ENCODE results near the gene SLC36A2.

The SLC36A2 gene

GRCh38 chr5:151281001-151281639 lies 66.2 kb downstream of the SLC36A2 start:
- no peak for DNase-seq

DNA sequence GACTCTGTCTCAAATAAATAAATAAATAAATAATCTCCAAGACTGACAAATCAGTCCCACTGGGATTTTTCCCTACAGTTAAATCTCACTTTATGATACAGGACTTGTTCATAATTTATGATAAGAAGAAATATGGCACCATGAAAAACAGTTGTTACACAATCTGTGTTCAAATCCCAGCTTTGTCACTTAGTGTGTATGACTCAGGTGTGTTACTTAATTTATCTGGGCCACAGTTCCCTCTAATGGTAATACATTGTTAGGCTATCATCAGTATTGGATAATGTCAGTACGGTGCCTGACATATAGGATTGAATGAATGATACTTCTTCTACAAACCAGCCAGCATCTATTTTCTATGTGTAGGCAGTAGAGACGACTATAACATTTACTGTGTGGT lies 66.9 kb downstream of the SLC36A2 start:
- no peak for DNase-seq

- no peak for DNase-seq
Measured at GRCh38 chr5:151278845-151279244, 68.5 kb downstream of the SLC36A2 start.

DNA sequence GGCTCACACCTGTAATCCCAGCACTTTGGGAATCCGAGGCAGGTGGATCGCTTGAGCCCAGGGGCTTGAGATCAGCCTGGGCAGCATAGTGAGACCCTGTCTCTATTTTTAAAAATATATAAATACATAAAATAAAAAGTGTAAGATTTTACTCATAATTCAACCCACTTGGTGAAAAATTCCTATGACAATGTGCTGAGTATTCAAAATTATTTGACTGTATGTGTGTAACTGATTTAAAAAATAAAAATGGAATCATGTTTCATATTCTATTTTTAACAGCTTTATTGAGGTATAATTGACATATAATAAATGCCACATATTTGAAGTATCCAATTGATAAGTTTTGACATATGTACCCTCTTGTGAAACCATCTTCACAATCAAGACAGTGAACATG lies 71.6 kb downstream of the SLC36A2 start:
- DNase-seq, result no peak

DNA sequence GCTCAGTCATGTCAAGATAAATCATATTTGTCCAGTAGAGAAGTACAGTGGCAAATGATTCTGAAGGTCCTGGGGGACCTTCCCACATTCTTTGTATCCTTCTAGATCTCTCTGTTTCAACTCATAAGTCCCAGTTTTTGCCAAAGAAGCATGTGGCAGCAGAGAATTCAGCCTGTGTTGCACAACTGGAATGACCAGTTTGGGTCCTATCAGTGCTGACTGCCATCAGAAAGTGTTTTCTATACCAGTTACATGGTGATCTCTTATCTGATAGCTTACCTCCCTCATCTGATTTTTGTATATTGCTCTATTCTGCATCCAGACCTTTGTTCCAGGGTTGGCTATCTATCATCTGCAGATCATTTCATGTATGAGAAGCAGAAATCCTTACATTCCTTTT lies 72.7 kb downstream of the SLC36A2 start:
- DNase-seq, result no peak

DNA sequence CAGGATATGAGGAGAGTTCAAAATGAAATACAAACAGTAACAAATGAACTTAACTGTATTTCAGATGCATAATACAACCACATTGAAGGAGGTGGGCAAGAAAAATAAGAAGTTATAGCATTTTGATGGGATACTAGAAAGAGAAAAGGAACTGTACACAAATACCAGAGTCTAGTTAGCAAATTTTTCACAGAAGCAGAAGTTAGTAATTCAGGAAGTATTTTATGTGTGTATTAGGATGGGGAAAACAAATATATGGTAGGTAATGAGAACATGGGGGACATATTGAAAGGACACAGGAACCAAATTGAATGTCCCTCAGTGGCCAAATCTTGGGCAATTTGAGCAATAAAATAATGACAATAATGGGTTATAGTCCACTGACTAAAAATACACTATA lies 76.0 kb downstream of the SLC36A2 start:
- no peak for DNase-seq

GRCh38 chr5:151270599-151270998 lies 76.8 kb downstream of the SLC36A2 start:
- DNase-seq, result peak; percentile 81

DNA sequence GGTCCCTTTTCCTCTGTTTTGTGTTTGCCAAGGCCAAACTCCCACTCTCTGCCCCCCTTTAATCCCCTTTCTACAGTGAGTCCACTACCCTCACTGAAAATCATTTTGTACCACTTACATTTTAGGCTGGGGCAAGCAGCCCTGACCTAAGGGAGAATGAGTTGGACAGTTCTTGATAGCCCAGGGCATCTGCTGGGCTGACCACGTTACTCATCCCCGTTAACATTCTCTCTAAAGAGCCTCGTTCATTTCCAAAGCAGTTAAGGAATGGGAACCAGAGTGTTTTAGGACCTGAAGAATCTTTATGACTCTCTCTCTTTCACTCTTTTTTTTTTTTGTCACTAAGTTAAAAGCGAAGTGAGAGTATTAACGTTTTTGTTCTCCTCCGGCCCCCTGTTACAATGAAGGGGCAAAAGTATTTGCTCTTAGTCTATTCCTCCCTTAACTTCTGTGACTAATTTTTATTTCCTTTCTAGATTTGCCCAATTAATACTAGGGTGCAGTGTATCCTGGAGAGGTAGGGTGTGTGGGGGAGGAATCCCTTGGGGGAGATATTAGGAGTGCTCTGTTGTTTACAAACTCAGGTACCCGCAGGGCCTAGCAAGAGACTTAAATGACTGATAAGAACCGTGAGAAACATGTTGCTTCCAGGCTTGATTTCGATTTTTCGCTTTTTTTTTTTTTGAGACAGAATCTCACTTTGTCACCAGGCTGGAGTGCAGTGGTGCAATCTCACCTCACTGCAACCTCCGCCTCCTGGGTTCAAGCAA lies 79.7 kb downstream of the SLC36A2 start:
- no peak for DNase-seq

All from activated CD4-positive, alpha-beta T cell treated with anti-CD3 and anti-CD28 coated beads, Interleukin-2, Interleukin-6, amounts not matched to agents 100 ng/mL and 50 ng/mL, durations not matched to agents 16 hours and 8 hours (primary cell).